EH (cell line): ENCODE results near the gene SLC26A1.

Experiments
- DNase-seq: peaks from one replicate; pipeline ENCODE4 v3.0.0-alpha.2; 2015; ENCODE audit warnings: low read depth

The SLC26A1 gene, protein sequence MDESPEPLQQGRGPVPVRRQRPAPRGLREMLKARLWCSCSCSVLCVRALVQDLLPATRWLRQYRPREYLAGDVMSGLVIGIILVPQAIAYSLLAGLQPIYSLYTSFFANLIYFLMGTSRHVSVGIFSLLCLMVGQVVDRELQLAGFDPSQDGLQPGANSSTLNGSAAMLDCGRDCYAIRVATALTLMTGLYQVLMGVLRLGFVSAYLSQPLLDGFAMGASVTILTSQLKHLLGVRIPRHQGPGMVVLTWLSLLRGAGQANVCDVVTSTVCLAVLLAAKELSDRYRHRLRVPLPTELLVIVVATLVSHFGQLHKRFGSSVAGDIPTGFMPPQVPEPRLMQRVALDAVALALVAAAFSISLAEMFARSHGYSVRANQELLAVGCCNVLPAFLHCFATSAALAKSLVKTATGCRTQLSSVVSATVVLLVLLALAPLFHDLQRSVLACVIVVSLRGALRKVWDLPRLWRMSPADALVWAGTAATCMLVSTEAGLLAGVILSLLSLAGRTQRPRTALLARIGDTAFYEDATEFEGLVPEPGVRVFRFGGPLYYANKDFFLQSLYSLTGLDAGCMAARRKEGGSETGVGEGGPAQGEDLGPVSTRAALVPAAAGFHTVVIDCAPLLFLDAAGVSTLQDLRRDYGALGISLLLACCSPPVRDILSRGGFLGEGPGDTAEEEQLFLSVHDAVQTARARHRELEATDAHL

DNA sequence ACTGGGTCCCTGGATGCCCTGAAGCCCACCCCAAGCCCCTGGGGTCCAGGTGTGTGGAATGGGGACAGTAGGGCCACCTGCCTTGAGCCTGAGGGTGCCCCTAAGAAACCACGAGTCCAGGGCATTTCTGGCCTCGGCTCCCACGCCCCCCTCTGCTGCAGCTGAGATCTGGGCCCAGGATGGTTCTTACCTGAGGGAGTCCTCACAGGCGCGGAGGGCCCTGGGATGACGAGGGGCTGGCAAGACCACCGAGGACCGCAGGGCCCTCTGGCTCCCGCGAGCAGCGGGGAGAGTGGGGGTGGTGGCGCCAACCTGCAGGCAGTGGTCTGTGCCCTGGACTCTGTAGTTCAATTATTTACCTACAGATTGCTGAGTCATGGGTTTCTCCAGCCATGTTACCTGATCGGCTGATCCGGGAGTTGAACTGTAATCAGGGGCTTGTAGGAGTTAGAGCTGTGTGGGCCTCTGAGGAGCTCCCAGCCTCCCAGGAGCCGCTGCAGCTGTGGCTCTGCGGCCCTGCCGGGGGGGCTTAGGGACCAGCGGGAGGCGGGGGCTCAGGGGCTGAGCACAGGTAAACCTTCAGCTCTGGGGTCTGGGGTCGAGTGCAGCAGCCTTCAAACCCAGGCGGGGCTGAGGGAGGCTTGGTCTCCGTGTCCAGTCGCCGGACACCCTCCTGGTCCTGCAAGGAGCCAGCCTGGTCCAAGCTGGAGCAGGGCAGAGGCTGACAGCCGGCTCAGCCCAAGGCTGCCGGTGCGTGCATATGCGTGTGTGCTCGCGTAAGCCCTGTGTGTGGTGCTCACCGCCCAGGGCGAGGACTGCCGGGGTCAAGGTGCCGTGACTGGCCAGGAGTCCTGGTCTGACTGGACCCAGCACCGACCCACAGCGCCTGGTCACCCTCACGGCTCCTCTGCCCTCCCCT is at the start of gene SLC26A1:
Gene SLC26A1 (minus strand): TSS at position 294 of the 919 bp plus-strand sequence. CDS start 1,701 bp downstream, outside the sequence.
- DNase-seq, result no peak

DNA sequence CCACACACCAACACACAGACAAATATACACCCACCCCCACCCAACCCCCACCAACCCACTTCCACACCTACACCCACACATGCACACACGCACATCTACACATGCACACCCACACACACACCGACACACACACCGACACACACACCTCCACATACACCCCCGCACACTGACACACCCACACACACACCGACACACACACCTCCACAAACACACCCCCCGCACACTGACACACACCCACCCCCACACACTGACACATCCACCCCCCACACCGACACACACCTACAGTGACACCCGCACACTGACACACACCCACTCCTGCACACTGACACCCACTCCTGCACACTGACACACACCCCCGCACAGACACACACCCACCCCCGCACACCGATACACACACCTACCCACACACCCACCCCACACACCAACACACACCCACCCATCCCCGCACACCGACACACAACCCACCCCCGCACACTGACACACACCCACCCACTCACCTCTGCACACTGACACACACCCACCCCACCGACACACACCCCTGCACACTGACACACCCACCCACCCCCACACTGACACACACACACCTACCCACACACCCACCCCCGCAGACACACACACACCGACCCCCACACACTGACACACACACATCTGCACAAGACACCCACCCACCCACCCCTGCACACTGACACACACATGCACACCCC is 49.3 kb upstream of the SLC26A1 start:
- no peak for DNase-seq

DNA sequence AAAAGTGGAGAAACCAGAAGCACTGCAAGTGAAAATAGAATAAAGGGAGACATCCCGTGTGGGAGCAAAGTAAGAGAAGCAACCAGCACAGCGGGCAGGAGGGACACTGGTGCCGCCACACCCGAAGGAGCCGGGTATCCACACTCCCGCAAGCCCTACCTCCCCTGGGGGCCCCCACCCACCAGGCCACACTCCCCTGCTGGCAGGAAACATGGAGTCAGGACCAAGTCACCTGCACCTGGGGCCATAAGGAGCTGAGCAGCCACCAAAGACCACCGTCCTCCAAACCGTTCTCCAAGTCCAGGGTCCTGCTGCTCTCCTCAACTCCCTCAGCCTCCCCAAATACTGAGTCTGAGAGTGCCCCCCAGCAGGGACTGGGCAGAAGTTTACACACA is 48.7 kb upstream of the SLC26A1 start:
- no peak for DNase-seq

DNA sequence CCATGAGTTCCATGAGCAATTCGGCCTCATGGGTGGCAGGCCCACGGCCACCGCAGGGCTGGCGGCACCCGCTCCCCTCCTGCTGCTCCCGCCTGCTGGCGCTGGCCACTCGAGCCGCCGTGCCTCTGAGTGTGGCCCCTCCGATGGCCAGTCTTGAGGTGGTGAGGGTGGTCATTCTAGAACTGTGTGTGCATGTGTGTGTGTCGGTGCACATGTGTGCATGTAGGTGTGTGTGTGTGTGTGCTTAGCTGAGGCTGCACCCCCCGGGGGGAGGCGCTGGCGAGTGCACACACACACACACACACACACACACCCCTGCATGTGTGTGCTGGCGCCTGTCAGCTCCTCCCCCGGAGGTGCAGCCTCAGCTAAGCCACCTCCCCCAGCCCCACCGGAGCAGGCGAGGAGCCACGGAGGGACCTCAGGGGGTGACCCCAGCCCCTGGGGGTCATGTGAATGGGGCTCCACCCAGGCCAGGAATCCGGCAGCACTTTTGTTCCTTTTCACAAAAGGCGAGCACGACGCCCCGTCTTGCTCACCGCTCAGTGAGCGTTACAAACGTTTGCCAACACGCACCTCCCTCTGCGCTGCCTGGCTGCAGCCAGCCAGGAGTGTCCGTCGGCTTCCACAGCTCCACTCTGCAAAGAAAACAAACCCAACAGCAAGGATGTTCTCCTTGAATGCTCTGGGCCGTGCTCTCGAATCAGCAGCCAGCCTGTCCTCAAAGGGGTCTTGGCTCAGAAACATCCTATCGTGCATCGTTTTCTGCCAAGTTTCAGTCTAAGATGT is 48.1 kb upstream of the SLC26A1 start:
- DNase-seq, result peak; percentile 44

DNA sequence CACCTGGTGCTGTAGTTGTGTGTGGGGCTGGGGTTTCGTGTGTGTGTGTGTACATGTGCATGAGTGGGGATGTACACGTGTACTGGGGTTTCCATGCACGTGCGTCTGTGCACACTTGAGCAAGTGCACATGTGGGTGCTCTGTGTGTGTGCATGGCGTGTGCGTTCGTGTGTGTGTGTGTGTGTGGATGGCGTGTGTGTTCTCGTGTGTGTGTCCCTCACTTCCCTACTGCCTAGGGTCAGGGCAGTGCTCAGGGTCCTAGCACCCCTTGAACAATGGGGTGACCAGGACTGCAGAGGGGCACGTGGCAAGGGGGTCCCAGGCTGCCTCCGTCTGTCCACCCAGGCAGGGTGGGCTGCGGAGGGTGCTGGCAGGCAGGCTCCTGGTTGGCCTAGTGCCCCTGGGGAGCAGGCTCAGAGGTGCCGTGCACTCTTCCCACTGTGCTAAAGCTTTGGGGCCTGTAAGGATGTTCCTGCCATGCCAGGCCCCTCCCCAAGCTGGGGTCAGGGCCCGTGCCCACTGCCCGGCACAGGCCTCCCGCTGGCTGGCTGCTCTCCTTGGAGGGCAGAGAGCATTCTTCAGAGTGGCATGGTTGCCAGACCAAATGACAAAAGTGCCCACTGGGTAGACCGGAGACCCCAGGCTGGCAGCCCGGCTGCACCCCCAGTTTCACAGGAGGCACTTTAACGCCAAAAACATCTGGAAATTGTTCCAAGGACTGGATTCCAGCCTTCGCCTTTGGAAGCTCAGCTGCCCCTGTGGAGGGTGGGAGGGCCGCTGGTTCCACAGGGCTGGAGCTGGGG is 47.3 kb upstream of the SLC26A1 start:
- no peak for DNase-seq

DNA sequence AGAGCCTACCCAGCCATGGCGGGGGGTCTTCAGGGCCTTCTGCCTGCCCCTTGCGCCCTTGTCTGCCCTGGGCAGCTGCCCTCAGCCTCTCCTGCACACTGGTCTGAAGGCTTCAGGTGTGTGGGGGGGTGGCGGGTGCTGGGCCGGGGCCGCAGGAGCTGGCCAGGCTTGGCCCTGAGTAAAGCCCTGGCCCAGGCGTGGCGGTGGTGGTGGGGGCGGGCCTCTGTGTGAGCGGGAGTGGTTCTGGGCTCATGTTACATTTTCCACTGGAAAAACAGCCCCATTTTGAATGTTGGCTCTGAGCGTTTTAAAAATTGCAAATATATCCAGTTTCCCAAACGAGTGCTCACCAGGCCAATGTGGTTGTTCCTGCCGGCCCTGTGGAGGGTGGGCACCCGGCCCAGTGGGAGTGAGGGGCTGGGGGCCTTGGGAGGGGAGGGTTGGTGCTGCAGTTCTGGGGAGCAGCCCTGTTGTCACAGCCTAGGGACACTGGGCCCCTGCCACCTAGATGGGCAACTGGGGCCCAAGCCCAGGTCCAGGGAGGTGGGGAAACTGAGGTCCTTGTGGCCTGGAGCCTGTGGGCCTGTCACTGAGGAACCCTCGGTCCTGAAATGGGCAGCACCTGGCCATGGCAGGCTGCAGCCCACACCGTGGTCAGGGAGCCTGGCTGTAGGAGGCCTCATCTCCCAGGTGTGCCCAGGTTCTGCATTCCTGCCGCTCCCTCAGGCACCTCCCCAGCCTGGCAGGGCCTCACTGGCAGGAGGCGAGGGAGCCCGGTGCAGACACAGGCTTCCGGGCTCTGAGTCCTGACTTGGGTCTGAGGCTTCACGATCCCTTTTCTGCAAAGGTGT is 46.5 kb upstream of the SLC26A1 start:
- peak; percentile 56 for DNase-seq

DNA sequence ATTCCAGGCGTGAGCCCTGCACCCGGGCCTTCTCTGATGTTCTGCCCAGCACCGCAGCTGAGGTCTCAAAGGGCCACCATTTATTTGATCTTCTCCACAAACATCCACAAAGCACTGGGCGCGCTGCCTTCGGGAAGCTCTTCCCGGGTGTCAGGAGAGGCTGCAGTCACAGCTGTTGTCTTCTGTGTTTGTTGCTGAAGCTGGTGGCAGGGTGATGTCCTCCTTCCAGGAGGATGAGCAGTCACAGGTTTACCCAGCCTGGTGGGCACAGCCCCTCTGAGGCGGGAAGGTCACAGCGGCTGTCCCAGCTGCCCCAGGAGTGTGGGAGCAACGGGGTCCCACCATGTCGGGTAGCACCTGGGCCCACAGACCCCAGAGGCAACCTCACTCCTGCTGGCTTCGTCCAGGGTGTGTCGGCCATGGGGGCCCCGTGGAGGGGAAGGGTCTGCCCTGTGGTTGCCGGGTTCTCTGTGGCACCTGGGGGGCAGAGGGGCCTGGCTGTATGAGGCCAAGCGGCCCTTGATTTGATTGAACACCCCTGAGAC is 45.8 kb upstream of the SLC26A1 start:
- no peak for DNase-seq

DNA sequence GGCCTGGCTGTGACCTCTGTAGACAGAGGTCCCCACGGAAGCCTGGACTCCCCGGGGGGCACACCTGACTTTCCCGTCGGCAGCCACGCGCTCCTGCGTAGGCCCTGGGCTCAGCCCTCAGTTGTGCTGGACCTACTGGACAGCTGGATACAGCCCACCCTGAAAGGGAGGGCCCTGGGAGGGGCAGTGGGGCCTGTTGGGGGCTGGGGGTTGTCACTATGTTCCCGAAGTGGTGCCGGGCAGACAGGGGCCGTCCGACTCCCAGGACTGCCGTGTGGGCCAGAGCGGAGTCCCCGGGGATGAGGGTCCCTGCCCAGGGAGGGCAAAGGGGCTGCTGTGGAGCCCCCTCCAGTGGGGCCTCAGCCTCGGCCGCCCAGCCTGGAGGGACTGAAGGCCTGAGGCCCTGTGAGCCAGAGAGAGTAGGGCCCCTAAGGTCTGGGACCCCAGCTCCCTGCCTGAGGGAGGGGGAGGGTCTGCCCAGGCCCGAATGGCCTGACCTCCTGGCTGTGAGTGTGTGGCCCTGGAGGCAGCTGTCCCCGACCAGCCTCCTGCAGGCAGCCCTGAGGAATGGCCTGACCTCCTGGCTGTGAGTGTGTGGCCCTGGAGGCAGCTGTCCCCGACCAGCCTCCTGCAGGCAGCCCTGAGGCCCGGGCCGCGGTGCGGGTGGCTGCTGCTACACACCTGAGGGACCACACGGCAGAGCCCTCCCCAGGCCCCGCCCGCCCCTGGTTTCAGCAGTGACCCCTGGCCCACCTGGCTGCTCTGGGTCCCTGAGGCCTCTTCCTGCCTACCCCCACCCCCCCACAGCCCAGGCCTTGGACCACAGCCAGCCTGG is 44.0 kb upstream of the SLC26A1 start:
- DNase-seq, result no peak

DNA sequence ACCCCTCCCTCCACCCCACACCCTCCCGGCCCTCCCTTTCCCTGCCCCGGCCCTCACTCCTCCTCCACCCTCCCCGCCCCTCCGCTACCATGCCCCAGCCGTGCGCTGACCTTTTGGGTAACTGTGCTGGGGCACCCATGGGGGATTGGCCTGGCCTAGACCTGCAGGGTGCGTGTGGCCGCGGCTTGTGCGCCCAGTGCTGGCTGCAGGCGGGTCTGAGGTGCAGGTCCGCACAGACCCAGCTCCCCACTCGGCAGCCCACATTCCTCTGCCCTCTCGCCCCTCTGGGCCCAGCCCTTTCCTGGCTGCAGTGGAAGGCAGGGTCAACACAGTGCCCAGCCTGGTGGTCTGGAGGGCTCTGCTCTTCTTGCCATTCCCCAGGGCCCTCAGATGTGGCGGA is 42.9 kb upstream of the SLC26A1 start:
- no peak for DNase-seq

DNA sequence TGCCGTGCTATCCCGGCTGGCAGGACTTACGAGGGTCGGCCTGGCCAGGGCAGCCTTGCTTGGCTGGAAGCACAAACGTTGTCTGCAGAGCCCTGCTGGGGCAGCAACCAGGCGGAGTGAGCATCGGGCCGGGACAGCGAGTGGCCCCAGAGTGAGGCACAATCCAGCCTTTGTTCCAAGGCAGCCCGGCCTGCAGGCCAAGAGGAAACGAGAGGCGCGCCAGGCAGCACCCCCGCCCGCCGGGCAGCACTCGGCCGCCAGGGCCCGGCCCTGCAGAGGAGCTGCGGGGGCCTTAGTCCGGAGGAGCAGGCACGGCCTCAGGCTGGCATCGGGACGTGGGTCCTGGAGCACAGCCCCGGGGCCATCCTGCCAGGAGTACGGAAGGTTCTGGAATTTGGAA is 42.3 kb upstream of the SLC26A1 start:
- DNase-seq, result no peak

DNA sequence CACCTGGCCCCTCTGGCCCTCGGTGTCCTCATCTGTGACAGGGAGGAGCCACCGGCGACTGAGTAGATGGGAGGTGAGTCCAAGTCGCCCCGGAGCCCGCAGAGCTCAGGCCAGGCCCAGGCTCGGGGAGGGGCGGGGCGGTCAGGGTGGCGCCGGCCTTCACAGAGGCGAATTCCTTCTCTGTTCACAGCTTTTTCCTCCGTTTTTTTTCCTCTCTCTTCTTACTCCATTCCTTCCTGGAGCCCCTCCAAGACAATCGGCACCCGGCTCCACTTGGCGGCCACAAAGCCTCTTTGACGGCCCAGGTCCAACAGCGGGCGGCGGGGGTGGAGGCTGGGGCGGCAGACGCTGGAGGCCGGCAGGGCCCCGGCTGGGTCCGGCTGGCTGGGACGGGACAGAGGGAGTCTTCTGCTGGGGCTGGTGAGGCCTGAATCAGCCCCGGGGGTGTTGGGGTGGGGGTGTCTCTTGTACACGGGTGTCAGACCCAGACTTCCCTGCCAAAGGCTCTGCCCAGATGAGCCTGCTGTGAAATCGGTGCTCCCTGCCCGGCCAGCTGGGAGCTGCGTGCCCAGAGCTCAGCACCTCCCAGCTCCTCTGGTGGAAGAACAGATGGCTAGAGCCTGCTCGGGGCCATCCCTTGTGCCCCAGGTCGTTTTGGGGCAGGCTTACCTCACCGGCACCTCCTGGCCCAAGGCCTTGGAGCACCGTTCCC is 40.8 kb upstream of the SLC26A1 start:
- DNase-seq, result peak; percentile 70

DNA sequence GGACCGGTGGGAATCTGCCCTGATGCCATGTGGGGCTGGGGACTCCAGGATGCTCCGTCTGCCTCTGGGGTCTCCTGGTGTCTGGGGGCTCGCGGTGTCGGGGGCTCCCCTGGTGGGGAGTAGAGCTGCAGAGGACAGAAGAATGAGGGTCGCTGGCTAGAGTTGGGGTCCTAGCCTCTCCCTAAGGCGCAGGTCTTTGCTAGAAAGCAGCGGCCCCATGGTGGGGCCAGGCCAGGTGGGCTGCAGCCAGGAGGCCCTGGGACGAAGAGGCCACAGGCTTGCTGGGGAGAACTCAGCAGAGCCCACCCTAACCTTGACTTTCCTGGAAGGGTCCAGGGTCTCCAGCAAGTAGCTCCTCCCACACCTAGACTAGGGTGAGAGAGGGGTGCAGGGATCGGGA is 39.7 kb upstream of the SLC26A1 start:
- no peak for DNase-seq

DNA sequence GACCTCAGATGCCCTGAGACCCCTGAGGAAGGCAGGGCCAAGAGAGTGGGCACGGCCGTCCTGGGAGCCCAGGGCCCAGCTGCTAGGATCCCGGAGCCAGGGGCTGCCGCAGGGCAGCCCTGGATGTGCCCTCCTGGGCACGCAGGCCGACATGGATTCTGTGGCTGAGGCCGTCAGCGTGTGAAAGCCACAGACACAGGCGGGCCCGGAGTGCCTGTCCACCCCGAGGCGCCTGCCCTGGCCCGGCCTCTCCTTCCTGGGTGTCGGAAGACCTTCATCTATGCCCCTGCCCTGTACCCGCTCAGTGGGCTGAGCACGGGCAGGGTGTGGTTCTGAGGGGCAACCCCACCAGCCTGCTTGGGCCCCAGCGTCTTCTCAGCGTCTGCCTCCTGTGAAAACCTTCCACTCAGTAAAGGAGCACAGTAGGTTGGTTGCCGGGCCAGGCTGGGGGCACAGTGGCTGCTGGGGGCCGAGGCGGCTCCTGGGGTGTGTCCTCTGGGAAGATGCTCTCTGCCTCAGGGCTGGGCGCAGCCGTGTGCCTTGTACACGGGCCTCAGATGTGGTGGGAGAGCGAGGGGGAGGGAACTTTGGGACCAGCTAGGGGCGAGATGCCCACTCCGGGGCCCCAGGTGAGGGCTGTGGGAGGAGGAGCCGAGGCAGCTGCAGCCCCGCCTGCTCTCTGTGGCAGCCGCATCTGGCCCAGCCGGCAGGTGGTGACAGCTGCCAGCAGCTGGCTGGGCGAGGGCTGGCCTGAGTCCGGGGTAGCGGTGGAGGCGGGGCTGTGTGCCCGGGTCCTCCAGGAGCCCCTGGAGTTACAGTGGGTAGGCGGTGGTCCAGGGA is 39.0 kb upstream of the SLC26A1 start:
- DNase-seq, result no peak

DNA sequence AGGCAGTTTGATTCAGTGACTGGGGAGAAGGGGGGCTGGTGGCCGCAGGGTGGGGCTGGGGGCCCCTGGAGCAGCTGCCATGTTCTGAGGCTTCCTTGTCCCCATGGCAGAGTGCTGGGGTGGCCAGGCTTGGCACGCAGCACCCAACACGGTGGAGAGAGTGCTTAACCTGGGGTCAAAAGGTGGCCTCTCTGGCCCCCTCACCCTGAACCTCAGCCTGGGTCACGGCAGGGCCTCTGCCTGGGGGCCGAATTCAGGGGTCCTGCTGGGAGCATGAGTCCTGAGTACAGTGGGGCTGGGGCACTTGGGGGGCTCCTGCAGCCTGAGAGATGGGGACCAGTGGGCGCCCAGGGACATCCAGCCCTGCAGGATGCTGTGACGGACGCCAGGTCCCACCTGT is 38.1 kb upstream of the SLC26A1 start:
- no peak for DNase-seq

DNA sequence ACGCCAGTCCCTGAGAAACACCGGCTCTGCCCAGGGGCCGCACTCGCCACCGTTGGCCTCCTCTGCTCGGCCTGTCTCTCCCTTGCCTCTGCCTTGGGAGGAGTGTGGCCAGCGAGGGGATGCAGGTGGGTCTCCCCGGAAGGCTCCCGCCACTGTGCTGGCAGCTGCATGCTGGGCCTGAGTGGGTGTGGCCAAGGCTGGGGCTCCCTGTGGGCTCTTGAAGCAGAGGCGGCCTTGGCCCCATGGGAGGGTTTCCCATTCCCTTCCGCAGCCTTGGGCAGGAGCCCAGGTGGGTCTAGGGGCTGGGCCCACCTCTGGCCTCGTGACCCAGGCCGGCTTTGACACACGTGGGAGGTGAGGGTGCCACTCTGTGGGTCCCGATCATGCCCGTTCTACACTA is 37.4 kb upstream of the SLC26A1 start:
- DNase-seq, result no peak

DNA sequence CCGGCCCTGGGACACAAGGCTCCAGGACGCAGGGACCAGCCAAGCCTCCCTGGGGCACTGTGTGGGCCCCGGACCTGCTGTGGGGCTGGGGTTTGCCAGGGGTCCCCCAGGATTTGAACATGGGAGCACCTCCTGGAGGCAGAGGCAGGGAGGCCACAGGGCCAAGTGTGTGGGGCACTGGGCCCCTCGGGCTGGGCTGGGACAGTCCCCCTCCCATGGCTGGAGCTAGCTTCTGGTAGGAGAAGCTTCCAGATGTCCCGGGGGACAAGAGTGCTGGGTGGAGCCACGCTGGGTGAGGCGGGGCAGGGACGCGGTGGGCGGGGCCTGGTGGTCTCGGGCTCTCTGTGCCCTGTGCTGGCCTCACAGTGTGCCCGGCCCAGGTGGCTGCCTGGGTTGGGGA is 36.8 kb upstream of the SLC26A1 start:
- DNase-seq, result no peak
